H1 (cell line): ENCODE data around the gene NAPA. TPM values are rescaled to one million over a fixed set of nuclear protein-coding genes. Genes with fewer than 3 reads are reported as not detected.

ENCODE experiments used
- CTCF ChIA-PET: fragments of 300-600 bp; sonication (Branson Sonifier 250); formaldehyde crosslinking; loops from one replicate; lab custom pipeline; 2021; ENCODE audit not compliant: partially characterized antibody; lab: Charles Lee
- POLR2A ChIA-PET: fragments of 300-600 bp; sonication (Branson Sonifier 250); formaldehyde crosslinking; loops from one replicate; lab custom pipeline; 2021; ENCODE audit warnings: inconsistent platforms; ENCODE audit not compliant: partially characterized antibody; lab: Charles Lee
- DNase-seq, 2 experiments: peaks; one replicate each; pipeline versions ENCODE4 v3.0.0 to v3.0.0-alpha.2; 2010 to 2022; ENCODE audit warnings: low spot score in 2 of 2, low read depth in 1 of 2, mixed read lengths in 1 of 2
- FAIRE-seq: peaks from 2 replicates; lab custom pipeline; 2011; peaks lifted over from hg19 to GRCh38; lab: Jason Lieb, UNC
- H2AFZ ChIP-seq: 2 replicates; pipeline ENCODE4 v1.8.1; 2012; ENCODE audit warnings: low read length, inconsistent platforms
- H2AK5ac ChIP-seq: 2 replicates; pipeline ENCODE4 v1.6.1; 2013; ENCODE audit warnings: low read depth, low read length
- H2BK120ac ChIP-seq: replicated peaks from 2 replicates; pipeline ENCODE3; 2013; ENCODE audit warnings: low read depth, low read length, inconsistent platforms
- H2BK12ac ChIP-seq: 2 replicates; pipeline ENCODE4 v1.6.1; 2013; ENCODE audit warnings: low read depth, low read length
- H2BK15ac ChIP-seq: 2 replicates; pipeline ENCODE4 v1.6.1; 2013; ENCODE audit warnings: low read length
- H2BK20ac ChIP-seq: 2 replicates; pipeline ENCODE4 v1.6.1; 2013; ENCODE audit warnings: low read length
- H2BK5ac ChIP-seq: 2 replicates; pipeline ENCODE4 v1.6.1; 2013; ENCODE audit warnings: low read depth, low read length
- H3K14ac ChIP-seq: 2 replicates; pipeline ENCODE4 v1.6.1; 2013; ENCODE audit warnings: inconsistent platforms; ENCODE audit not compliant: insufficient read length
- H3K18ac ChIP-seq: 2 replicates; pipeline ENCODE4 v1.6.1; 2013; ENCODE audit warnings: low read length; ENCODE audit errors: extremely low read depth
- H3K23ac ChIP-seq: 2 replicates; pipeline ENCODE4 v1.6.1; 2013; ENCODE audit warnings: inconsistent platforms; ENCODE audit not compliant: insufficient read length
- H3K23me2 ChIP-seq: 2 replicates; pipeline ENCODE4 v1.6.1; 2013; ENCODE audit warnings: low read depth, low read length
- H3K27ac ChIP-seq: 2 replicates; pipeline ENCODE4 v1.6.1; 2011; ENCODE audit warnings: low read depth, low read length, inconsistent platforms
- H3K27me3 ChIP-seq, 4 experiments: replicated peaks in 1 of 4; 1 replicate in 1 of 4; 2 replicates in 3 of 4; pipeline versions ENCODE4 v1.6.1 to v1.8.1; 2011 to 2013; ENCODE audit warnings: low read length in 3 of 4, mild to moderate bottlenecking in 3 of 4, inconsistent platforms in 2 of 4, mixed read lengths in 2 of 4, moderate library complexity in 1 of 4; ENCODE audit not compliant: control insufficient read depth in 3 of 4, insufficient read depth in 3 of 4; ENCODE audit errors: extremely low read depth in 1 of 4
- H3K36me3 ChIP-seq, 4 experiments: 2 replicates each; pipeline versions ENCODE4 v1.6.1 to v1.8.1; 2011 to 2013; ENCODE audit warnings: mild to moderate bottlenecking in 4 of 4, low read length in 3 of 4, moderate library complexity in 2 of 4, control low read depth in 1 of 4, inconsistent platforms in 1 of 4; ENCODE audit not compliant: insufficient read depth in 4 of 4, control insufficient read depth in 2 of 4
- H3K4ac ChIP-seq: replicated peaks from 2 replicates; pipeline ENCODE3; 2013; ENCODE audit warnings: low read length, low read depth, mixed read lengths, inconsistent platforms; ENCODE audit not compliant: insufficient read length
- H3K4me1 ChIP-seq, 4 experiments: replicated peaks in 1 of 4; 1 replicate in 1 of 4; 2 replicates in 3 of 4; pipeline versions ENCODE4 v1.6.1 to v1.8.1; 2011 to 2013; ENCODE audit warnings: low read length in 3 of 4, inconsistent platforms in 2 of 4, mixed read lengths in 1 of 4; ENCODE audit not compliant: insufficient read depth in 4 of 4, control insufficient read depth in 3 of 4
- H3K4me2 ChIP-seq, 2 experiments: 2 replicates each; pipeline versions ENCODE4 v1.6.1 to v1.8.1; 2011 to 2013; ENCODE audit warnings: low read depth in 2 of 2, low read length in 2 of 2, control low read depth in 1 of 2, inconsistent platforms in 1 of 2, mild to moderate bottlenecking in 1 of 2; ENCODE audit not compliant: insufficient read depth in 1 of 2
- H3K4me3 ChIP-seq, 4 experiments: fragments of 200-600, 300-600 bp in 1 of 4; sonication (generic), shearing (Covaris generic), sonication (Bioruptor Twin) in 1 of 4; 2 replicates each; pipeline versions ENCODE4 v1.5.1 to v1.8.1; 2011 to 2016; ENCODE audit warnings: low read length in 4 of 4, low read depth in 3 of 4, control low read depth in 2 of 4, inconsistent platforms in 2 of 4, mild to moderate bottlenecking in 2 of 4, mixed read lengths in 1 of 4, moderate library complexity in 1 of 4; ENCODE audit not compliant: insufficient read depth in 2 of 4; ENCODE audit errors: extremely low read depth in 1 of 4
- H3K56ac ChIP-seq: replicated peaks from 2 replicates; pipeline ENCODE3; 2013; ENCODE audit warnings: low read depth, mild to moderate bottlenecking, mixed read lengths, low read length, inconsistent platforms; ENCODE audit not compliant: insufficient read length
- H3K79me1 ChIP-seq: 2 replicates; pipeline ENCODE4 v1.6.1; 2013; ENCODE audit warnings: low read depth, low read length, control low read depth
- H3K79me2 ChIP-seq, 2 experiments: 2 replicates each; pipeline versions ENCODE4 v1.6.1 to v1.8.1; 2012 to 2013; ENCODE audit warnings: low read length in 2 of 2, mild to moderate bottlenecking in 2 of 2, inconsistent platforms in 1 of 2; ENCODE audit not compliant: insufficient read depth in 2 of 2, control insufficient read depth in 1 of 2
- H3K9ac ChIP-seq, 4 experiments: replicated peaks in 1 of 4; 1 replicate in 1 of 4; 2 replicates in 3 of 4; pipeline versions ENCODE4 v1.6.1 to v1.8.1; 2011 to 2013; ENCODE audit warnings: low read depth in 3 of 4, low read length in 3 of 4, control low read depth in 2 of 4, mild to moderate bottlenecking in 2 of 4, moderate library complexity in 2 of 4, inconsistent platforms in 1 of 4; ENCODE audit errors: extremely low read depth in 1 of 4
- H3K9me3 ChIP-seq, 2 experiments: 2 replicates each; pipeline versions ENCODE4 v1.6.1 to v1.8.1; 2012 to 2013; ENCODE audit warnings: mild to moderate bottlenecking in 2 of 2, moderate library complexity in 2 of 2, control low read depth in 1 of 2, inconsistent platforms in 1 of 2, low read depth in 1 of 2, low read length in 1 of 2, mixed read lengths in 1 of 2; ENCODE audit not compliant: insufficient read depth in 2 of 2
- H4K20me1 ChIP-seq, 2 experiments: replicated peaks in 1 of 2; 2 replicates each; pipeline versions ENCODE3 to v1.8.1; 2011 to 2013; ENCODE audit warnings: inconsistent platforms in 2 of 2, low read length in 2 of 2, mild to moderate bottlenecking in 1 of 2; ENCODE audit not compliant: insufficient read depth in 2 of 2, control insufficient read depth in 1 of 2
- H4K5ac ChIP-seq: 2 replicates; pipeline ENCODE4 v1.6.1; 2013; ENCODE audit warnings: low read length, low read depth, mixed read lengths, inconsistent platforms; ENCODE audit not compliant: insufficient read length
- H4K8ac ChIP-seq: 2 replicates; pipeline ENCODE4 v1.8.0; 2013; ENCODE audit warnings: mild to moderate bottlenecking, moderate library complexity, low read length, inconsistent platforms; ENCODE audit not compliant: insufficient read depth; ENCODE audit errors: extremely low read depth
- H4K91ac ChIP-seq: replicated peaks from 2 replicates; pipeline ENCODE3; 2013; ENCODE audit warnings: low read length, mixed read lengths, inconsistent platforms; ENCODE audit not compliant: insufficient read length
- ATF3 ChIP-seq: IDR thresholded peaks from 2 replicates; pipeline ENCODE4 v1.6.1; 2011; ENCODE audit warnings: low read depth, mild to moderate bottlenecking, low read length; ENCODE audit not compliant: insufficient read depth
- BACH1 ChIP-seq: IDR thresholded peaks from 2 replicates; pipeline ENCODE4 v1.6.1; 2012; ENCODE audit warnings: low read length, improper control_type of control experiment
- EGR1 ChIP-seq: IDR thresholded peaks from 2 replicates; pipeline ENCODE4 v1.6.1; 2011; ENCODE audit warnings: low read depth, low read length, borderline replicate concordance
- JUN ChIP-seq: IDR thresholded peaks from 2 replicates; pipeline ENCODE4 v1.6.1; 2011; ENCODE audit warnings: low read depth, mild to moderate bottlenecking, improper control_type of control experiment, low read length
- KDM4A ChIP-seq: IDR thresholded peaks from one replicate; pipeline ENCODE4 v1.7.1; 2012; ENCODE audit warnings: low read depth, mild to moderate bottlenecking, moderate library complexity, low read length, inconsistent platforms; ENCODE audit not compliant: severe bottlenecking
- RFX5 ChIP-seq: IDR thresholded peaks from 2 replicates; pipeline ENCODE4 v1.6.1; 2011; ENCODE audit warnings: low read depth, low read length, improper control_type of control experiment, borderline replicate concordance
- RNF2 ChIP-seq: fragments of 200-900, 300-1000 bp; sonication (generic); IDR thresholded peaks from 2 replicates; pipeline ENCODE4 v1.7.1; 2016; ENCODE audit warnings: borderline replicate concordance, low read depth, mild to moderate bottlenecking, antibody characterized with exemption, low read length; ENCODE audit not compliant: poor library complexity, severe bottlenecking; ENCODE audit errors: missing control alignments
- SUZ12 ChIP-seq: fragments of 200-600 bp; sonication (generic); IDR thresholded peaks from 2 replicates; pipeline ENCODE4 v1.6.1; 2012; ENCODE audit warnings: mild to moderate bottlenecking, inconsistent platforms, low read length, moderate library complexity, mixed read lengths
- TAF7 ChIP-seq: optimal IDR thresholded peaks from 2 replicates; pipeline ENCODE3; 2011; ENCODE audit warnings: low read depth, mild to moderate bottlenecking, inconsistent platforms, low read length, moderate library complexity, borderline replicate concordance
- TCF12 ChIP-seq: IDR thresholded peaks from 2 replicates; pipeline ENCODE4 v1.6.1; 2011; ENCODE audit warnings: low read depth, mild to moderate bottlenecking, low read length
- TEAD4 ChIP-seq: IDR thresholded peaks from 2 replicates; pipeline ENCODE4 v1.6.1; 2012; ENCODE audit warnings: low read depth, low read length, inconsistent platforms, mixed read lengths
- WGBS, 2 experiments: shearing (Covaris generic) in 1 of 2; methylation state at CpG; one replicate each; pipeline versions ENCODE4 v1.1.6 to v1.1.7; 2013 to 2015; ENCODE audit warnings: low lambda C conversion rate in 2 of 2, mixed read lengths in 2 of 2, inconsistent platforms in 1 of 2, low coverage in 1 of 2, missing lambda C conversion rate in 1 of 2; ENCODE audit not compliant: insufficient replicate concordance in 2 of 2, insufficient coverage in 1 of 2, insufficient read length in 1 of 2; ENCODE audit errors: extremely low coverage in 1 of 2, missing lambda C conversion rate in 1 of 2; 5-methylcytosine and 5-hydroxymethylcytosine counted together
- polyA plus RNA-seq, 7 experiments: library from polyadenylated mRNA; depleted of rRNA in 3 of 7; stranded (reverse) in 5 of 7; unstranded in 2 of 7; fragments of >200 nt in 5 of 7; fragments of 200-250 nt in 2 of 7; gene quantifications; 1 replicate in 5 of 7; 2 replicates in 1 of 7; 4 replicates in 1 of 7; pipeline versions ENCODE4 v1.2.1 to v1.2.3, GENCODE V29; 2011 to 2013; ENCODE audit warnings: missing spikeins in 2 of 7, mixed read lengths in 2 of 7
- total RNA-seq: library from RNA; stranded (reverse); fragmentation: NEBNext Ultra II Directional; extraction: Animal tissue kit (Norgen Biotek cat#: 25700); gene quantifications from 2 replicates; pipeline ENCODE4 v1.2.1, GENCODE V29; 2021

NAPA gene
- total and polyA plus RNA-seq, 2 of the 8 experiments (the other 6 are each of a cell fraction or from before 2014, with no cell fraction given) = 58.5 to 78.2 TPM

- peaks cover 0 to 9% of the 10 kb centered on the region in 2 experiments for H4K20me1 ChIP-seq
- no peak overlapping the region for H3K14ac ChIP-seq
- no peak overlapping the region for H2BK120ac ChIP-seq
- 95% methylated on average over 14 of the region's 17 CpGs; no CpG with 5 or more reads in 1 of the 2 experiments for WGBS, 2 experiments
- H3K27me3 ChIP-seq = no peaks in the 10 kb centered on the region
- no peak overlapping the region for H3K56ac ChIP-seq
- ChIA-PET CTCF (interaction anchor here (1.0 to 2.6 kb wide), 5 partner anchors 19 to 217 kb away, joined by 3 to 7 read pairs (median 5); no protein-coding TSS in a partner anchor), POLR2A (interaction anchor here (0.6 kb wide), 1 partner anchor 201 kb away, joined by 3 read pairs; no protein-coding TSS in a partner anchor)
- no peak overlapping the region for H3K27ac ChIP-seq
- no peaks in the 10 kb centered on the region for H3K79me2 ChIP-seq
- H4K91ac ChIP-seq = no peak overlapping the region
- peaks cover 0 to 4% (median 1%) of the 10 kb centered on the region in 4 experiments; a peak in 3 of 7 replicates for H3K4me1 ChIP-seq
- no peak overlapping the region for H3K9ac ChIP-seq
- no peak overlapping the region for H3K18ac ChIP-seq
- H2AK5ac ChIP-seq = no peak overlapping the region
- H2BK15ac ChIP-seq = no peak overlapping the region
- no peak overlapping the region for H3K4me3 ChIP-seq
- no peak overlapping the region for H3K4ac ChIP-seq
- H3K4me2 ChIP-seq = no peak overlapping the region
- no peak overlapping the region for H2AFZ ChIP-seq
- H4K5ac ChIP-seq = no peak overlapping the region
- H3K23me2 ChIP-seq = peaks cover 9% of the 10 kb centered on the region; the same call in 1 of the 2 replicates
- H3K36me3 ChIP-seq = peaks cover 3 to 10% (median 5%) of the 10 kb centered on the region in 4 experiments; a peak in 4 of 8 replicates
- no peak overlapping the region for H3K23ac ChIP-seq
- H2BK20ac ChIP-seq = no peak overlapping the region
- DNase-seq (no peak), FAIRE-seq (no peak)
- no peak overlapping the region for H2BK12ac ChIP-seq
- no peak overlapping the region for H4K8ac ChIP-seq
- no peaks in the 10 kb centered on the region for H3K79me1 ChIP-seq
- H2BK5ac ChIP-seq = peak overlapping the region; percentile 79; the same call in 1 of the 2 replicates
- H3K9me3 ChIP-seq = no peaks in the 10 kb centered on the region
- TF ChIP-seq ATF3 (no peak), TEAD4 (no peak), TAF7 (no peak), BACH1 (no peak), JUN (no peak), SUZ12 (no peak), RNF2 (no peak), TCF12 (no peak), KDM4A (no peak), RFX5 (no peak), EGR1 (no peak)
Measured at GRCh38 chr19:47489072-47489914, 25.6 kb downstream of the NAPA start.
